Mesenchymal stem cell (in vitro differentiated cells and primary cell): ENCODE measurements around the gene ROBO3.

ENCODE experiments used
- DNase-seq: peaks from one replicate; pipeline ENCODE4 v3.0.0-alpha.2; 2013
- H2AFZ ChIP-seq: one replicate; pipeline ENCODE4 v1.6.1; 2013; ENCODE audit warnings: low read depth, mild to moderate bottlenecking, control low read depth, inconsistent platforms, low read length, moderate library complexity
- H2AK5ac ChIP-seq: 2 replicates; pipeline ENCODE4 v1.6.1; 2013; ENCODE audit warnings: low read length, moderate library complexity, mild to moderate bottlenecking, inconsistent platforms; ENCODE audit not compliant: severe bottlenecking
- H2BK120ac ChIP-seq: one replicate; pipeline ENCODE4 v1.6.1; 2013; ENCODE audit warnings: low read depth, mild to moderate bottlenecking, inconsistent platforms, low read length, moderate library complexity
- H2BK12ac ChIP-seq, 2 experiments: one replicate each; pipeline ENCODE4 v1.6.1; 2013; ENCODE audit warnings: inconsistent platforms in 2 of 2, low read length in 2 of 2, mild to moderate bottlenecking in 2 of 2, moderate library complexity in 2 of 2, control low read depth in 1 of 2
- H2BK15ac ChIP-seq: one replicate; pipeline ENCODE4 v1.6.1; 2013; ENCODE audit warnings: mild to moderate bottlenecking, low read depth, inconsistent platforms; ENCODE audit not compliant: poor library complexity, severe bottlenecking
- H2BK5ac ChIP-seq: 2 replicates; pipeline ENCODE4 v1.6.1; 2013; ENCODE audit warnings: low read depth, mild to moderate bottlenecking, low read length, control low read depth, inconsistent platforms; ENCODE audit not compliant: poor library complexity, severe bottlenecking
- H3K14ac ChIP-seq, 2 experiments: one replicate each; pipeline ENCODE4 v1.6.1; 2013; ENCODE audit warnings: inconsistent platforms in 2 of 2, low read length in 2 of 2, control low read depth in 1 of 2, mild to moderate bottlenecking in 1 of 2, moderate library complexity in 1 of 2
- H3K18ac ChIP-seq, 2 experiments: one replicate each; pipeline ENCODE4 v1.6.1; 2013; ENCODE audit warnings: inconsistent platforms in 2 of 2, low read length in 2 of 2, control low read depth in 1 of 2, low read depth in 1 of 2, mild to moderate bottlenecking in 1 of 2
- H3K23ac ChIP-seq, 2 experiments: one replicate each; pipeline ENCODE4 v1.6.1; 2013; ENCODE audit warnings: inconsistent platforms in 2 of 2, low read length in 2 of 2, mild to moderate bottlenecking in 2 of 2, moderate library complexity in 2 of 2, control low read depth in 1 of 2
- H3K27ac ChIP-seq: 2 replicates; pipeline ENCODE4 v1.5.1; 2013; ENCODE audit warnings: mild to moderate bottlenecking, moderate library complexity, low read length, control low read depth, inconsistent platforms; ENCODE audit not compliant: poor library complexity, severe bottlenecking
- H3K27me3 ChIP-seq, 2 experiments: 2 replicates each; pipeline versions ENCODE4 v1.6.1 to v1.7.0; 2013; ENCODE audit warnings: low read length in 2 of 2, mild to moderate bottlenecking in 2 of 2, moderate library complexity in 2 of 2, control low read depth in 1 of 2, inconsistent platforms in 1 of 2; ENCODE audit not compliant: control insufficient read depth in 1 of 2, insufficient read depth in 1 of 2
- H3K36me3 ChIP-seq, 2 experiments: 2 replicates each; pipeline versions ENCODE4 v1.6.1 to v1.7.0; 2013; ENCODE audit warnings: low read length in 2 of 2, control low read depth in 1 of 2, inconsistent platforms in 1 of 2, low read depth in 1 of 2, mild to moderate bottlenecking in 1 of 2; ENCODE audit not compliant: insufficient read depth in 2 of 2, control insufficient read depth in 1 of 2
- H3K4ac ChIP-seq, 2 experiments: one replicate each; pipeline ENCODE4 v1.6.1; 2013; ENCODE audit warnings: inconsistent platforms in 2 of 2, low read length in 2 of 2, mild to moderate bottlenecking in 2 of 2, moderate library complexity in 2 of 2, control low read depth in 1 of 2, low read depth in 1 of 2
- H3K4me1 ChIP-seq: 2 replicates; pipeline ENCODE4 v1.6.1; 2013; ENCODE audit warnings: low read depth, low read length, control low read depth; ENCODE audit not compliant: control insufficient read depth, insufficient read depth
- H3K4me2 ChIP-seq: 2 replicates; pipeline ENCODE4 v1.6.1; 2013; ENCODE audit warnings: low read length, mild to moderate bottlenecking, inconsistent platforms; ENCODE audit not compliant: poor library complexity, severe bottlenecking
- H3K4me3 ChIP-seq, 2 experiments: 2 replicates each; pipeline versions ENCODE4 v1.5.1 to v1.7.0; 2013; ENCODE audit warnings: low read length in 2 of 2, mild to moderate bottlenecking in 2 of 2, control low read depth in 1 of 2, low read depth in 1 of 2; ENCODE audit not compliant: insufficient read depth in 1 of 2
- H3K79me1 ChIP-seq: replicated peaks from 2 replicates; pipeline ENCODE4 v1.6.1; 2013; ENCODE audit warnings: mild to moderate bottlenecking, control low read depth, low read length, inconsistent platforms; ENCODE audit not compliant: poor library complexity, severe bottlenecking
- H3K9ac ChIP-seq: 2 replicates; pipeline ENCODE4 v1.7.0; 2013; ENCODE audit warnings: mild to moderate bottlenecking, low read length, moderate library complexity
- H3K9me3 ChIP-seq: 2 replicates; pipeline ENCODE4 v1.7.0; 2013; ENCODE audit warnings: mild to moderate bottlenecking, low read length; ENCODE audit not compliant: control insufficient read depth
- H4K8ac ChIP-seq: one replicate; pipeline ENCODE4 v1.6.1; 2013; ENCODE audit warnings: inconsistent platforms, mild to moderate bottlenecking, low read length, moderate library complexity
- H4K91ac ChIP-seq: one replicate; pipeline ENCODE4 v1.6.1; 2013; ENCODE audit warnings: mild to moderate bottlenecking, low read length, inconsistent platforms
- WGBS: methylation state at CpG from one replicate; pipeline ENCODE4 v1.1.7; 2013; ENCODE audit warnings: mixed read lengths; 5-methylcytosine and 5-hydroxymethylcytosine counted together

The ROBO3 gene

GRCh38 chr11:124895471-124895971 lies 30.3 kb downstream of the ROBO3 start:
- H4K8ac ChIP-seq = no peak overlapping the region
- no peak overlapping the region for H4K91ac ChIP-seq
- H3K4me1 ChIP-seq = peaks cover 27% of the 10 kb centered on the region
- no peak overlapping the region for H2AFZ ChIP-seq
- H3K23ac ChIP-seq = no peak overlapping the region
- H3K14ac ChIP-seq = no peak overlapping the region
- no peak overlapping the region for H2BK120ac ChIP-seq
- H3K18ac ChIP-seq = no peak overlapping the region
- H2BK12ac ChIP-seq = no peak overlapping the region
- no peak overlapping the region for H3K9ac ChIP-seq
- H2BK15ac ChIP-seq = no peak overlapping the region
- DNase-seq = no peak
- no peaks in the 10 kb centered on the region for H3K9me3 ChIP-seq
- WGBS = 94% methylated on average over 20 of the region's 20 CpGs
- H3K4me3 ChIP-seq = no peak overlapping the region
- peaks cover 0 to 3% of the 10 kb centered on the region in 2 experiments for H3K36me3 ChIP-seq
- H3K4me2 ChIP-seq = no peak overlapping the region
- H3K79me1 ChIP-seq = no peaks in the 10 kb centered on the region
- H3K4ac ChIP-seq = peak overlapping the region in 1 of 2 experiments; percentile 50
- no peak overlapping the region for H2BK5ac ChIP-seq
- peaks cover 0 to 9% of the 10 kb centered on the region in 2 experiments for H3K27me3 ChIP-seq
- H3K27ac ChIP-seq = no peak overlapping the region
- H2AK5ac ChIP-seq = no peak overlapping the region

DNA sequence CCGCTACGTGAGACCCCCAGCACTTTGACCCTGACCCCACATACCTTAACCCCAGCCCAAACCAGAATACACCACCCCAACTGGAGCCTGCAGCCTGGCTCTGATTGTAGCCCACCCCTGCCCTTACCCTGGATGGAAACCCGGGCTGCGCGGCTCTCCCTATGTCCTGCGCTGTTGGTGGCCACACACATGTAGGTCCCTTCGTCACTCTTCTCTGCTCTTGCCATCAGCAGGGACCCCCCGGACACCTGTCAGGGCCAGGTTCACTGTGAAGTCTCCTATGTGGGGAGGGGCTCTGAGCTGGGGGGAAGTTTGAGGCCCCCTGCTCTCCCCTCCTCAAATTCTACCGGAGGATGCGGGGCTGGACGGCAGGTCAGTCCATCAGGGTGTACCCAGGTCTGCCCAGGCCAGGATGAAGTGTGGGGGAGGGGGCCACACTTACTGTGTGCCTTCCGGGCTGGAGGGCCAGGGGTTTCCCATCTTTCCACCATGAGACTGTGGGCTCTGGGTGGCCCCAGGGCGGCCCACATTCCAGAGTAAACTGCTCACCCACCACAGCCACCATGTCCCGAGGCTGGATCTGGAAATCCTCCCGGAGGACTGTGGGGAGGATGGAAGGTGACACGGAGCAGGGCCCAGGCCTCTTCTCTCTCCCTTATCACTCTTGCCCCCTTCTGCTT lies 31.0 kb downstream of the ROBO3 start:
- H2AK5ac ChIP-seq = no peak overlapping the region
- H4K91ac ChIP-seq = no peak overlapping the region
- peaks cover 0 to 3% of the 10 kb centered on the region in 2 experiments for H3K36me3 ChIP-seq
- no peak overlapping the region for H2AFZ ChIP-seq
- H3K9ac ChIP-seq = peak overlapping the region; percentile 69
- no peak overlapping the region for H2BK12ac ChIP-seq
- H4K8ac ChIP-seq = no peak overlapping the region
- no peak overlapping the region for H3K4ac ChIP-seq
- H2BK120ac ChIP-seq = no peak overlapping the region
- H3K23ac ChIP-seq = no peak overlapping the region
- H3K27me3 ChIP-seq = peaks cover 0 to 9% of the 10 kb centered on the region in 2 experiments
- H3K9me3 ChIP-seq = no peaks in the 10 kb centered on the region
- H2BK15ac ChIP-seq = peak overlapping the region; percentile 21
- H2BK5ac ChIP-seq = no peak overlapping the region
- DNase-seq = no peak
- peak overlapping the region in 1 of 2 experiments; percentile 53 for H3K4me3 ChIP-seq
- no peak overlapping the region for H3K14ac ChIP-seq
- no peak overlapping the region for H3K27ac ChIP-seq
- H3K4me2 ChIP-seq = no peak overlapping the region
- peaks cover 28% of the 10 kb centered on the region for H3K4me1 ChIP-seq
- 83% methylated on average over 12 of the region's 16 CpGs for WGBS
- no peaks in the 10 kb centered on the region for H3K79me1 ChIP-seq
- no peak overlapping the region for H3K18ac ChIP-seq

DNA sequence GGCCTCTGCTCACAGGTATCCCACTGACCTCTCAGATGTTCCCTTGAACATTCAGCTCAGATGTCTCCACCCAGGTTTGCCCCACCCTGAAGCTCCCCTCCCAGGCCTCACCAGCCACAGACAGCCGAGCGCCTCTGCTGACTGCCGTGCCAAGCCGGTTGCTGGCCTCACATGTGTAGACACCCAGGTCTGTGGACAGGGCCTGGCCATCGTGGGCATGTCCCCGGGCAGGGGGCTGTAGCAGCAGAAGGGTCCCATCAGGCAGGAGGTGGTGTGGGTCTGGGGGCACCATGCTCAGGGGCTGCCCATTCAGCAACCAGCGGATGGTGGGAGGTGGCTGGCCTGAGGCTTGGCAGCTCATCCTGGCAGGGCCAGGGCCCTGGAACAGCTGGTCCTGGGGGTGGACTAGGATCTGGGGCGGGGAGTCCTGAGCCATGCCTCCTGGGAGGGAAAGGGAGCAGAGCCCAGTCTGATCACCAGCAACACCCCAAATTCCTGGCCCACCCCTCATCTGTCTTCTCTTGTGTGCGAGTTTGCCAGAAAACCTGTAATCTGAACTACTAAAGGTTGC lies 31.7 kb downstream of the ROBO3 start:
- H3K9ac ChIP-seq = peak overlapping the region; percentile 69
- H3K27ac ChIP-seq = no peak overlapping the region
- H3K4me1 ChIP-seq = peaks cover 28% of the 10 kb centered on the region
- H3K9me3 ChIP-seq = no peaks in the 10 kb centered on the region
- no peak overlapping the region for H3K4me2 ChIP-seq
- no peak overlapping the region for H3K4ac ChIP-seq
- peak overlapping the region in 1 of 2 experiments; percentile 57 for H2BK12ac ChIP-seq
- H4K8ac ChIP-seq = no peak overlapping the region
- no peak overlapping the region for H2AK5ac ChIP-seq
- peaks cover 0 to 9% of the 10 kb centered on the region in 2 experiments for H3K27me3 ChIP-seq
- H3K18ac ChIP-seq = peak overlapping the region in 1 of 2 experiments; percentile 54
- peak overlapping the region; percentile 6 for H4K91ac ChIP-seq
- no peaks in the 10 kb centered on the region for H3K79me1 ChIP-seq
- H2BK15ac ChIP-seq = no peak overlapping the region
- no peak overlapping the region for H3K23ac ChIP-seq
- peak overlapping the region in 1 of 2 experiments; percentile 2 for H3K14ac ChIP-seq
- H2BK5ac ChIP-seq = no peak overlapping the region
- H3K4me3 ChIP-seq = peak overlapping the region in 1 of 2 experiments; percentile 53
- H3K36me3 ChIP-seq = peaks cover 0 to 3% of the 10 kb centered on the region in 2 experiments
- no peak overlapping the region for H2AFZ ChIP-seq
- H2BK120ac ChIP-seq = no peak overlapping the region
- no peak for DNase-seq
- WGBS = 96% methylated on average over 9 of the region's 9 CpGs

GRCh38 chr11:124897674-124898262 lies 32.5 kb downstream of the ROBO3 start, which contains the start of gene ROBO4:
TSS of gene ROBO4 (minus strand) at chr11:124897865. CDS start at chr11:124897795, 70 bp downstream.
- peaks cover 28% of the 10 kb centered on the region for H3K4me1 ChIP-seq
- peak within 1 kb of the TSS; percentile 54 for H2AK5ac ChIP-seq
- peak within 1 kb of the TSS; percentile 49 to 82 for H3K4ac ChIP-seq
- H3K27me3 ChIP-seq = peaks cover 0 to under 1% of the 10 kb centered on the region in 2 experiments
- peak within 1 kb of the TSS; percentile 92 for H4K8ac ChIP-seq
- H2BK120ac ChIP-seq = peak within 1 kb of the TSS; percentile 35
- H3K36me3 ChIP-seq = peaks cover 0 to 3% of the 10 kb centered on the region in 2 experiments
- peak within 1 kb of the TSS; percentile 44 for H2BK15ac ChIP-seq
- no peak for DNase-seq
- 39% methylated on average over 12 of the region's 12 CpGs for WGBS
- peak within 1 kb of the TSS; percentile 72 for H2AFZ ChIP-seq
- no peaks in the 10 kb centered on the region for H3K9me3 ChIP-seq
- peak within 1 kb of the TSS; percentile 47 for H2BK5ac ChIP-seq
- H2BK12ac ChIP-seq = peak within 1 kb of the TSS; percentile 2 to 76
- peak within 1 kb of the TSS in 1 of 2 experiments; percentile 53 for H3K4me3 ChIP-seq
- H4K91ac ChIP-seq = peak within 1 kb of the TSS; percentile 87
- peak within 1 kb of the TSS; percentile 87 for H3K27ac ChIP-seq
- H3K4me2 ChIP-seq = no peak within 1 kb of the TSS
- H3K9ac ChIP-seq = peak within 1 kb of the TSS; percentile 78
- H3K23ac ChIP-seq = no peak within 1 kb of the TSS
- H3K79me1 ChIP-seq = no peaks in the 10 kb centered on the region
- peak within 1 kb of the TSS; percentile 63 to 68 for H3K18ac ChIP-seq
- H3K14ac ChIP-seq = peak within 1 kb of the TSS in 1 of 2 experiments; percentile 49
